Fibroblast of skin of back (primary cell): Measurements from ENCODE around the gene LSM10.

Experiments used
- DNase-seq: peaks from one replicate; pipeline ENCODE4 v3.0.0-alpha.2; 2013

LSM10 gene

DNA sequence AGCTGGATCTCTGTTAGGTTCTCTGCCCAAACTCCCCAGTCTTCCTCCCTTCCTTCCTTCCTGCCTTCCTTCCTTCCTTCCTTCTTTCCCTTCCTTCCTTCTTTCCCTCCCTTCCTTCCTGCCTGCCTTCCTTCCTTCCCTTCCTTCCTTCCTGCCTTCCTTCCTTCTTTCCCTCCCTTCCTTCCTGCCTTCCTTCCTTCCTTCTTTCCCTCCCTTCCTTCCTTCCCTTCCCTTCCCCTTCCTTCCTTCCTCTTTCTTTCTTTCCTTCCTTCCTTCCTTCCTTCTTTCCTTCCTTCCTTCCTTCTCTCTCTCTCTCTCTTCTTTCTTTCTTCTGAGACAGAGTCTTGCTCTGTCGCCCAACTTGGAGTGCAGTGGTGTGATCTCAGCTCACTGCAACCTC is 8.7 kb upstream of the LSM10 start:
- no peak for DNase-seq

GRCh38 chr1:36402504-36402890 is 4.8 kb upstream of the LSM10 start:
- no peak for DNase-seq

DNA sequence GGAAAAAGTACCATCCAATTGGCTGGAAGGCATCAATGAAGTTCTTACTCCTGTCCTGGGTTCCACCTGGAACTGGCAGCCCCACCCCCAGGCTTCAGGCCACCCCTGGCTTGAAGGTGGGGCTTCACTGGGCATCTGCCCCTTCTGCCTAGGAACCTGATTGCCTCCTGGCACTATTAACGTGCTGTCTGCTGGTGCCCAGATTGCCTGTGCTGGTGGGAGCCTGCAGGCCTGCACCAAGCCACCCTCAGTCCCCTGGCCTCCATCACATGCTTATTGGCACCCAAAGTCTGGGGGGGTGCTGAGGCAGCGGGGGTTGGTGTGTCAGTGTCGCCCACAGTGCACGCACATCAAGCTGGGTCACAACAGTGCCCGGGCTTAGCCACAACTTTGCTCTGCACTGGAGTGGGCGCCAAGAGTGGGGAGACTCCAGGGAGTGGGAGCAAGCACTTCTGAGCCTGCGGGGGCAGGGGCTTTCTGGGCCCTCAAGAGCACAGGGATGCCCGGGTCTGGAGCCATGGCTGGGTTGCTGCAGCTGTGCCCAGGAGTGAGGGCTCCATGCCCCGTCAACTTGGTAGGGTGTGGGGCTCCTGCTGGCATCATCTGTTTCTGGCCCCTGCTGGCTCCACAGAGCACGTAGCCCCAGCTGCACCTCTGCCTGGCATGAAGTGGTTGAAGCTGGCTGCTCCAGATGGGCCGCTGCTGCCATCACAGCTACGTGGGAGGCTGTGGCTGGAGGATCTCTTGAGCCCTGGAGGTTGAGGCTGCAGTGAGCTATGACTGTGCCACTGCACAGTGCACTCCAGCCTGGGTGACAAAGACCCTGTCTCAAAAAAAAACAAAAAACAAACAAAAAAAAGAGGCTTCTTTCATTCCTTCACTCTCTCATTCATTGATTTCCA is 4.1 kb upstream of the LSM10 start:
- DNase-seq = no peak

GRCh38 chr1:36400825-36401601 is 3.3 kb upstream of the LSM10 start:
- DNase-seq = peak; percentile 80

- no peak for DNase-seq
Observed at GRCh38 chr1:36400514-36400824, 2.8 kb upstream of the LSM10 start.

DNA sequence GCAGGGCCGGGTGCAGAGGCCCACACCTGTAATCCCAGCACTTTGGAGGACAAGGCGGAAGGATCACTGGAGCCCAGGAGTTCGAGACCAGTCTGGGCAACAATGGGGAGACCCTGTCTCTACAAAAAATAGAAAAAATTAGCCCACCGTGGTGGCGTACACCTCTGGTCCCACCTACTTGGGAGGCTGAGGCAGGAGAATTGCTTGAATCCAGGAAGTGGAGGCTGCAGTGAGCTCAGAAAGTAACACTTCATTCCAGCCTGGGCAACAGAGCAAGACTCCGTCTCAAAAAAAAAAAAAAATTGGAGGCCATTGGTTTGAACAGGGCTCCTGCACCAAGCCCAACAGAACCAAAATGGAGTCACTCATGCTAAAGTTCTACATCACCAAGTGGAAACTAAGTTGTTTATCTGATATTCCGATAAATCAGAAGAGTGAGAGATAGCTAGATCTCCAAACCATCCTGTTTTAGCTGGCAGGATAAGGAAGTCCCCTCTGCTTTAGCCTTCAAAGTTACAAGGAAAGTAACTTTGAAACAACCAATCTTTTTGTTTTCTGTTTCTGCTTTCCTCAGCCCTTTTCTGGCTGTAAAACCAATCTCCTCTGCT is 766 bp upstream of the LSM10 start:
- no peak for DNase-seq

GRCh38 chr1:36397083-36397377 is 678 bp downstream of the LSM10 start:
- DNase-seq = no peak

- DNase-seq = no peak
Observed at GRCh38 chr1:36396359-36396758, 1.3 kb downstream of the LSM10 start.

GRCh38 chr1:36393686-36394085 is 4.0 kb downstream of the LSM10 start:
- DNase-seq = no peak

DNA sequence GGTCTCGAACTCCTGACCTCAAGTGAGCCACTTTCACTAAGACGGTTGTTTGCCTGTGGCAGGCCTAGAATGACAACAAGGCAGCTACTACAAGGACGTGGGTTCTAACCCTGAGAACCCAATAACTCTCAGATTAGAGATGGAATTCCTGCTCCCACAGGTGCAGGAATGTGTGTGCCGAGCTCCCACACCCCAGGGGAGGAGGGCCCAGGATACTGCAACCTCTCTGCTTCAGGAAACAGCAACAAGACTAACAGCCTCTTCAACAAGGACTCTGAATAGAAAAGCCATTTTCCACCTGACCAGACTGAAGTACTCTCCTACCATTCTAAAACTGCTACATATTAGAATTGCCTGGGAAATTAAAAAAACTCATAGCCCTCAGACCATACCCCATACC is 4.9 kb downstream of the LSM10 start:
- DNase-seq = no peak

GRCh38 chr1:36391271-36391670 is 6.4 kb downstream of the LSM10 start:
- DNase-seq = no peak

DNA sequence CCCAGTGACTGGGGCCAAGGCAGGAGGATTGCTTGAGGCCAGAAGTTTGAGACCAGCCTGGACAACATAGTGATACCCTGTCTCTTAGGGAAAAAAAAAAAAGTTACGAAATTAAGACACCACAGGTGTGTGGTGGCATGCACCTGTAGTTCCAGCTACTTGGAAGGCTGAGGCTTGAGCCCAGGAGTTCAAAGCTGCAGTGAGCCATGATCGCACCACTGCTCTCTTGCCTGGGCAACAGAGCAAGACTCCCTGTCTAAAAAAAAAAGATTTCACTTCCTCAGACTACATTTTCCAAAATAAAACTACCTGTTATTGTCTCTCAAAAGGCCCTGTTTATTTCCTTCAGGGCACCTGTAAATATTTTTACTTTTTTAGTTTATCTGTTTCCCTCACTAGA is 7.3 kb downstream of the LSM10 start:
- DNase-seq = no peak

GRCh38 chr1:36389999-36390398 is 7.7 kb downstream of the LSM10 start:
- DNase-seq = no peak

DNA sequence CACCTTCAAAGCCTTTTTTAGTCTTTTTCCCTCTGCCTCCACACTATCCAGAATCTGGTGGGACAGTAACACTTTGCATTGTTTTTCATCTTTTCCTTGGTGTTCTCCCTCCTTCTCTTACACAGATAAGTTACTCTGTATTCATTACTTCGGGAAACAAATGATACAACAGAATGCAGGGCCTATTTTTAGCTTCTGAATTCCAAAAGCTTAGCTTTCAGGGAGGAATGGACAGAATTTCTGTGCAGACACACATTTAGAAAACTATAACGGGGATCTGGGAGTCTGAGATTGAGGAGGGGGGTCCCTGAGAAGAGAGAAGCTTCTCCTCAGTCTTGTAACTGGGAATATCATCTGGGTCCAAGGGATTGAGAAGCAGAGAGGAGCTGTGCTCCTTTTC is 8.4 kb downstream of the LSM10 start:
- no peak for DNase-seq

DNA sequence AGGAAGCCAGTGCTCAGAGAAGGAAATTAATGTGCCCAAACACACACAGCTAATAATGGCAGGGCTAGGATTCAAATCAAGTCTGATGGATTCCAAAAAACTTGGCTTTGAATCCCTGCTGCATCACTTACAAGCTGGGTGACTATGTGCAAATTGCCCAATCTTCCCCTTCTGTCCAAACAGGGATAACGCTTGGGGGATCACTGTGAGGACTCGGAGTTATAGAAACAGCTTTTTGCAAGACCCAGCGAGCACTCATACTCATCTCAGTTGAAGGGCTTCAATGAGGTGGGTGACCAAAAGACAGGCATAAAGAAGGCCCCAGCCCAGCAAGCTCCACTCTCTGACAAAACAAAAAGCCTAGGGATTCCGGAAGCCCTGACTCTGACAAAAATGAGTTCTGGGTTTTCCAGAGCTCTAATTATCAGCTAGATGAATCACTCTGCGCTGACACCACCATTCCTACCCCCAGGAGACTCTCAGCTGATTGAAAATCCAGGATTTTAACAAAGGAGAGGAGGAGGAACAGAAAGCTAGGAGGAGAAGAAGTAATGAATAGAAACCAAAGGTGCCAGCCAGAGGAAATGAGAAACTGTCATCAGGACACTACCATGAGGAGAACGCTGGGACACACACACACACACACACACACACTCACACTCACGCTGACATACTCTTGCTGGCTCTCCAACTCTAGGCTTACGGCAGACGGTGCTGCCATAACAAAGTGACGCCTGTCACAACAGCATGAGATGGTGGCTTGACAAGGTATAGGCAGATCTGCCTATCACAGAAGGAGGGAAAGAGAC is 10.4 kb downstream of the LSM10 start:
- DNase-seq = peak; percentile 90

DNA sequence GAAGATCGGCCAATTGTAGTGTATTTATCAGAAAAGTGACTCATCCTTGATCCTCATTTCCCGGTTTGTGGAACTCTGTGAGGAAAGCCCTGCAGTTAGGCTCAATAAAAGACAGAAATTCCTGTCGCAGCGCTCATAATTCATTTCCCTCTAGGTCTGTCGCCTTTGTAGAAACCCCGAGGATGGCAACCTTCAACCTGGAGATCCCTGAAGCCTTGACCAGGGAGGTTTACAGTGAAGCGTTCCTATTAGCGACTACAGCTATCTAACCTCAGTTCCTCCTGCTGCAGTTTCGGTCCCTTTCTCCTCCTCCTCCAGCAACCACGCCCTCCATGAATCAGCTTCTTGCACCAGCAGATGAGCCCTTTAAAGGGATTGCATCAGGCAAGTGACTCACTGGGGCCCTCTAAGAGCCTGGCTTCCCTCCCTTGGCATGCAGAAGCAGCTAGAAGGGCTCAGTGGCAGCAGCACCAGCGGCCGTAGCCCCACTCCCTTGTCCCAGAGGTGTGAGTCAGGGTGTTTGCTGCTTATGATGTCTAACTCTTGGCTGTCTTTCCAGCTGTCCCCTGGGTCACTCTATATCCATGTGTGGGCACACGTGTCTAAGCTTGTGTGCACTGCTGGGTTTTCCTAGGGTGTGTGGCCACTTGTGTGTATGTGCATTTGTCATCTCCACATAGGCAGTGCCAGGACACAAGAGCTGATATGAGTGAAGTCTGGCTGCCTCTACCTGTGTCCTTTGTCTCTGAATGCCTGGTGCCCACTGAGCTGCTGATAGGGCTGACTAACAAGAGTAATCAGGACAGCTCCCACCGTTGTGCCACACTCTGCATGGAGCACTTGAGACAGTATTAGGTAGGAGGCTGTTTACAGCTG is 11.2 kb downstream of the LSM10 start:
- DNase-seq = peak; percentile 100

GRCh38 chr1:36385410-36386264 is 12.1 kb downstream of the LSM10 start, which contains the start of gene STK40:
STK40 (minus strand) TSS chr1:36385924; CDS start chr1:36361332, 24,592 bp downstream.
- peak; percentile 99 for DNase-seq

GRCh38 chr1:36384542-36385409 is 12.9 kb downstream of the LSM10 start:
- DNase-seq = peak; percentile 37

DNA sequence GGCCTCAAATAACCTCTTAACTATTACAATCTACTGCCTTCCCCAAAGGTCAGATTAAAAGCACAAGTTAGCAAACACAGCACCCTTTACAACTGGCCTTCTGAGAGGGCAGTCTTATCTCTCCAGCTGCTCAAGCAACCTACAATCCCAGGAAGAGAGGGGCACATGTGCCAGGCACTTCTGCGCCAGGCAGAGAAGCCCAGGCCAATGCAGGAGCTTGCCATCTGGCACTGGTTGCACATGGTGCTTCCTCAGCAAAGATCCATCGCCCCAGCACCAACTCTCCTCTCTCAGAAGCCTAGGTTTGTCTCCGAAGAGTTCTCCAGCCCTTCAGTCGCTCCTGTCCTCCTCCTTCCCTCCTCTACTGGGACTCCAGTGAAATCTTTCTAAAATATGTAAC is 14.5 kb downstream of the LSM10 start:
- DNase-seq = no peak

DNA sequence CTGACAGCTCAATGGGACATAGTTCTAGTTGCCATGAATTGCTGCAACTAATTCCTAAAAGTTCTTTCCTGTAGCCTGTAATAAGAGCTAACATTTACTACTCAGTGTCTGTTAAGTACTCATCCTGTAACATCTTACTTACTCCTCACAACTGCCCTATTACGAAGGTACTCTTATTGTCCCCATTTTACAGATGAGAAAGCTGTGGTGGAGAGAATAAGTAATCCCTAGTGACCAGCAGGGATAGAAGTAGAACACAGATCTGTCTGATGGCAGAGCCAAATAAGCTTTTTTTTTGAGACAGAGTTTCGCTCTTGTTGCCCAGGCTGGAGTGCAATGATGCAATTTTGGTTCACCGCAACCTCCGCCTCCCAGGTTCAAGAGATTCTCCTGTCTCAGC is 15.0 kb downstream of the LSM10 start:
- DNase-seq = no peak
